Fibroblast of the aortic adventitia (primary cell): ENCODE data around the gene MYRFL. TPM values are rescaled to one million over a fixed set of nuclear protein-coding genes. Genes with fewer than 3 reads are reported as not detected.

Experiments
- DNase-seq: peaks from one replicate; pipeline ENCODE4 v3.0.0-alpha.2; 2010; ENCODE audit warnings: low read depth
- H3K4me3 ChIP-seq: 2 replicates; pipeline ENCODE4 v1.5.1; 2011; ENCODE audit warnings: low read depth, mild to moderate bottlenecking, control low read depth, low read length, moderate library complexity
- CTCF ChIP-seq: IDR thresholded peaks from 2 replicates; pipeline ENCODE4 v1.5.1; 2011; ENCODE audit warnings: mild to moderate bottlenecking, low read length, control low read depth, inconsistent platforms; ENCODE audit not compliant: insufficient read depth
- total RNA-seq: library from RNA; depleted of rRNA; stranded (reverse); fragments of >200 nt; gene quantifications from 2 replicates; pipeline ENCODE4 v1.2.3, GENCODE V29; 2012; ENCODE audit warnings: low replicate concordance

Gene MYRFL
- total RNA-seq, 1 donor, result not detected

GRCh38 chr12:69947897-69948296 lies 122.9 kb downstream of the MYRFL start:
- no peak for DNase-seq
- TF ChIP-seq CTCF, result no peak
- H3K4me3 ChIP-seq, result no peak overlapping the region

DNA sequence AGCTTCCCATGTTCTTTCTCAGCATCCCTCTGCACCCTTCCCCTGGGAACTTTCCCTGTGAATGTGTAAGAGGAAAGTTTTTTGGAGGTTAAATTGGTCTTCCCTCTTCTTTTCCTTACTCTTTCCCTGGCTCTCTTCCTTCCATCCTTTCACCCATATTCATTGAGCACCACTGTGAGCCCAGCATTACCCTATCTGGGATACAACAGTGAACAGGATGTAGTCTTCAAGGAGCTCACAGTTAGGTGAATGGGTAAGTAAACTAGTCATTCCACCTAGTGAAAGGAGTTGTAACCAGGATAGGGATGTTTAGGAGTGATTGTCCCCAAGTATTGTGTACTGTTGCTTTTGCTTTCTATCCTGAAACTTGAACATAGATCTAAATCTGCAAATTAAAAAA lies 123.8 kb downstream of the MYRFL start:
- no peak for TF ChIP-seq CTCF
- no peak overlapping the region for H3K4me3 ChIP-seq
- no peak for DNase-seq

- no peak for DNase-seq
- no peak for TF ChIP-seq CTCF
- H3K4me3 ChIP-seq, result no peak overlapping the region
Measured at GRCh38 chr12:69949311-69950002, 124.4 kb downstream of the MYRFL start.

DNA sequence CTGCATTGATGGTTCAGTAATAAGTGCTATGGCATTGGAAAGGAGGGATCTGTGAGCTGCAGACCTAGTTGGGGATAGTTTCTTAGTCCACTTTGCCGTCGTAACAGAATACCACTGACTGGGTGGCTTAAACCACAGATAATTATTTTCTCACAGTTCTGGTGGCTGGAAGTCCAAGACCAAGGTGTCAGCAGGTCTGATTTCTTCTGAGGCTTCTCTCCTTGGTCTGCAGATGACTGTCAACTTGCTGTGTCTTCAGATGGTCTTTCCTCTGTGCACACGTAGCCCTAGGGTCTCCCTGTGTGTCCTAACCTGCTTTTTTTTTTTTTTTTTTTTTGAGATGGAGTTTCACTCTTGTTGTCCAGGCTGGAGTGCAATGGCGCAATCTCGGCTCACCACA lies 126.1 kb downstream of the MYRFL start:
- H3K4me3 ChIP-seq, result no peak overlapping the region
- DNase-seq, result no peak
- no peak for TF ChIP-seq CTCF

GRCh38 chr12:69952890-69953289 lies 127.9 kb downstream of the MYRFL start:
- TF ChIP-seq CTCF, result no peak
- no peak overlapping the region for H3K4me3 ChIP-seq
- DNase-seq, result no peak

DNA sequence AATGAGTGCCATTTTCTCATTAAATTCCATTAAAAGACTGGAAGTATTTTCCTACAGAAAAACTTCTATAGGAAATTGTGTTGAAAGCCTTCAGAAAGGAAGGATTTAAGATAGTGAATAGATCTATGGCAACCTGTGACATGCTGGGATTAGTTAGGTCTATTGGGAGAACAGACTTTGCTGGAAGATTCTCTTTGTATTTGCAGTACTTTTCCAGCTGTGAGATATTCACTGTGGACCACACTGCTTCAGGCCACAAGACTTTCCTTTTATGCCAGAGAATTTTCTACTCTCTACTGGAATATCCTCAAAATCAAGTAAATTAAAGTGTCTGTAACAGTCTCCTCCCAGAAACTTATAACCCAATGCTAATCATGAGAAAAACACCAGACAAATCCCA lies 136.2 kb downstream of the MYRFL start:
- H3K4me3 ChIP-seq, result no peak overlapping the region
- no peak for DNase-seq
- TF ChIP-seq CTCF, result no peak

GRCh38 chr12:69966409-69966808 lies 141.4 kb downstream of the MYRFL start:
- DNase-seq, result peak; percentile 80
- no peak overlapping the region for H3K4me3 ChIP-seq
- TF ChIP-seq CTCF, result no peak
